Measurements from ENCODE around the gene FRMD4B. TPM values are rescaled to one million over a fixed set of nuclear protein-coding genes. Genes with fewer than 3 reads are reported as not detected.

FRMD4B gene
- total and polyA plus RNA-seq, 2 experiments from 2014 or later = not detected

- no peaks in the 10 kb centered on the region for H3K9me3 ChIP-seq (ENCODE audit: low read depth)
- no peaks in the 10 kb centered on the region for H4K20me1 ChIP-seq (ENCODE audit: insufficient read depth)
- peaks cover 90% of the 10 kb centered on the region for H3K27me3 ChIP-seq (replicated peaks; ENCODE audit: insufficient read depth)
- H3K79me2 ChIP-seq (ENCODE audit: insufficient read depth) = no peaks in the 10 kb centered on the region
- 60 to 75% methylated on average over 8 of the region's 8 CpGs for WGBS, 2 experiments (ENCODE audit: low coverage in 1 of 2, low lambda C conversion rate in 2 of 2, missing lambda C conversion rate in 2 of 2)
- H3K4me3 ChIP-seq = no peak overlapping the region
- TF ChIP-seq EZH2phosphoT487 (IDR thresholded peaks at IDR 0.05; ENCODE audit: insufficient read depth, low read depth) (no peak), EZH2 (IDR thresholded peaks at IDR 0.05; ENCODE audit: insufficient read depth, poor library complexity, severe bottlenecking) (no peak)
- no peak overlapping the region for H2AFZ ChIP-seq
- H3K4me2 ChIP-seq (ENCODE audit: unreplicated experiment) = no peak overlapping the region
- DNase-seq = no peak
- H3K36me3 ChIP-seq (ENCODE audit: low read depth) = no peaks in the 10 kb centered on the region
- in situ Hi-C loops (cut with MboI) = no loop called here
- H3K4me1 ChIP-seq (ENCODE audit: insufficient read depth) = no peaks in the 10 kb centered on the region
- no peak overlapping the region for H3K9ac ChIP-seq
- H3K27ac ChIP-seq = no peak overlapping the region
- no peaks in the 10 kb centered on the region for H3F3A ChIP-seq (ENCODE audit: insufficient read depth)
- no peaks in the 10 kb centered on the region for H3K9me2 ChIP-seq (ENCODE audit: insufficient read depth)
These were observed 137.5 kb downstream of the FRMD4B start for GRCh38 chr3:69248436-69248835.

GRCh38 chr3:69246612-69247011 lies 139.3 kb downstream of the FRMD4B start:
- no peak for TF ChIP-seq EZH2 (IDR thresholded peaks at IDR 0.05; ENCODE audit: insufficient read depth, poor library complexity, severe bottlenecking)
- no peak for TF ChIP-seq EZH2phosphoT487 (IDR thresholded peaks at IDR 0.05; ENCODE audit: insufficient read depth, low read depth)
- H3K4me2 ChIP-seq (ENCODE audit: unreplicated experiment) = no peak overlapping the region
- peaks cover 79% of the 10 kb centered on the region for H3K27me3 ChIP-seq (replicated peaks; ENCODE audit: insufficient read depth)
- no peaks in the 10 kb centered on the region for H3K9me2 ChIP-seq (ENCODE audit: insufficient read depth)
- in situ Hi-C loops (cut with MboI) = no loop called here
- H3K36me3 ChIP-seq (ENCODE audit: low read depth) = no peaks in the 10 kb centered on the region
- no peaks in the 10 kb centered on the region for H3K79me2 ChIP-seq (ENCODE audit: insufficient read depth)
- H3K4me3 ChIP-seq = no peak overlapping the region
- WGBS, 2 experiments (ENCODE audit: low coverage in 1 of 2, low lambda C conversion rate in 2 of 2, missing lambda C conversion rate in 2 of 2) = 80 to 85% methylated on average over 7 of the region's 7 CpGs
- no peak overlapping the region for H2AFZ ChIP-seq
- H3F3A ChIP-seq (ENCODE audit: insufficient read depth) = peaks cover 3% of the 10 kb centered on the region; the same call in 1 of the 2 replicates
- H3K27ac ChIP-seq = no peak overlapping the region
- DNase-seq = no peak
- no peaks in the 10 kb centered on the region for H3K9me3 ChIP-seq (ENCODE audit: low read depth)
- no peak overlapping the region for H3K9ac ChIP-seq
- no peaks in the 10 kb centered on the region for H4K20me1 ChIP-seq (ENCODE audit: insufficient read depth)
- 0 out of 2 replicates have a peak, but pooled peaks cover 9% of the 10 kb centered on the region for H3K4me1 ChIP-seq (ENCODE audit: insufficient read depth)

DNA sequence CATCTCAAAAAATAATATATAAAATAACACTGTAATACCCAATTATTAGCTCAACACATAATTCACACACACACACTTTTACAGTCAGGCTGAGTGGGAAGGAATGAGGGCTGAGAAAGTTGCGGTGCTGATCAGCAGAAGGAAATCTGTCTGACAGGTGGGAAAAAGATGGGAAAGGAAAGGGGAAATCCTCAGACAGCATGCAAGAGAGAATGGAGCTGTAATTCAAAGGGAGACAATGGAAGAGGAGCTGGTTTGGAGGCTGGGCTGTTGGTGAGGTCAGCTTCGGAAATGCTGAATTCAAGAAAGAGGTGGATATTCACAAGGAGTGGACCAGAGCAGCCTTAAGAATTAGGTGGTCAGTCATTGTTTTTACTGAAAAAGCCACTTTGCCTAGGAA lies 141.8 kb downstream of the FRMD4B start:
- H3K36me3 ChIP-seq (ENCODE audit: low read depth) = no peaks in the 10 kb centered on the region
- H3F3A ChIP-seq (ENCODE audit: insufficient read depth) = peaks cover 3% of the 10 kb centered on the region; the same call in 1 of the 2 replicates
- DNase-seq = no peak
- H4K20me1 ChIP-seq (ENCODE audit: insufficient read depth) = no peaks in the 10 kb centered on the region
- TF ChIP-seq EZH2 (IDR thresholded peaks at IDR 0.05; ENCODE audit: insufficient read depth, poor library complexity, severe bottlenecking) (no peak), EZH2phosphoT487 (IDR thresholded peaks at IDR 0.05; ENCODE audit: insufficient read depth, low read depth) (no peak)
- no peak overlapping the region for H3K4me2 ChIP-seq (ENCODE audit: unreplicated experiment)
- H3K79me2 ChIP-seq (ENCODE audit: insufficient read depth) = no peaks in the 10 kb centered on the region
- 87 to 96% methylated on average over 2 of the region's 2 CpGs for WGBS, 2 experiments (ENCODE audit: low coverage in 1 of 2, low lambda C conversion rate in 2 of 2, missing lambda C conversion rate in 2 of 2)
- no peaks in the 10 kb centered on the region for H3K9me2 ChIP-seq (ENCODE audit: insufficient read depth)
- peaks cover 78% of the 10 kb centered on the region for H3K27me3 ChIP-seq (replicated peaks; ENCODE audit: insufficient read depth)
- H3K4me1 ChIP-seq (ENCODE audit: insufficient read depth) = 0 out of 2 replicates have a peak, but pooled peaks cover 9% of the 10 kb centered on the region
- H3K4me3 ChIP-seq = no peak overlapping the region
- H3K9me3 ChIP-seq (ENCODE audit: low read depth) = no peaks in the 10 kb centered on the region
- H2AFZ ChIP-seq = no peak overlapping the region
- no peak overlapping the region for H3K27ac ChIP-seq
- no peak overlapping the region for H3K9ac ChIP-seq
- in situ Hi-C loops (cut with MboI) = no loop called here

DNA sequence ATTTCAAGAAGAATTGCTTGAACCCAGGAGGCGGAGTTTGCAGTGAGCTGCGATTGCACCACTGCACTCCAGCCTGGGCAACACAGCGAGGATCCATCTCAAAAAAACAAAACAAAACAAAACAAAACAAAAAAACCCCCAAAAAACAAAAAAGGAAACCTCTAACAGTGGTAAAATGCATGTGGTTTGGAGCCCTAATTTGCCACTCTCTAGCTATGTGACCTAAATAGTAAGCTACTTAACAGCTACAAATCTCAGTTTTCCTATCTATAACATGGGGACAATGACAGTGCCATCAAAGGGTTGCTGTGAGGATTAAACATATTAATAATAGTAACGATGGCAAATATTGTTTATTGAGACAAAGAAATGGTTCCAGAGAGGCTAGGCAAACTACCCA lies 144.1 kb downstream of the FRMD4B start:
- DNase-seq = no peak
- H3K4me1 ChIP-seq (ENCODE audit: insufficient read depth) = 0 out of 2 replicates have a peak, but pooled peaks cover 9% of the 10 kb centered on the region
- TF ChIP-seq EZH2 (IDR thresholded peaks at IDR 0.05; ENCODE audit: insufficient read depth, poor library complexity, severe bottlenecking) (no peak), EZH2phosphoT487 (IDR thresholded peaks at IDR 0.05; ENCODE audit: insufficient read depth, low read depth) (no peak)
- no peaks in the 10 kb centered on the region for H3K9me3 ChIP-seq (ENCODE audit: low read depth)
- in situ Hi-C loops (cut with MboI) = no loop called here
- 95 to 98% methylated on average over 4 of the region's 4 CpGs for WGBS, 2 experiments (ENCODE audit: low coverage in 1 of 2, low lambda C conversion rate in 2 of 2, missing lambda C conversion rate in 2 of 2)
- peaks cover 80% of the 10 kb centered on the region for H3K27me3 ChIP-seq (replicated peaks; ENCODE audit: insufficient read depth)
- H3K9me2 ChIP-seq (ENCODE audit: insufficient read depth) = no peaks in the 10 kb centered on the region
- H3K79me2 ChIP-seq (ENCODE audit: insufficient read depth) = no peaks in the 10 kb centered on the region
- no peaks in the 10 kb centered on the region for H4K20me1 ChIP-seq (ENCODE audit: insufficient read depth)
- H2AFZ ChIP-seq = no peak overlapping the region
- no peak overlapping the region for H3K4me2 ChIP-seq (ENCODE audit: unreplicated experiment)
- H3K9ac ChIP-seq = no peak overlapping the region
- H3K27ac ChIP-seq = no peak overlapping the region
- H3K4me3 ChIP-seq = no peak overlapping the region
- H3K36me3 ChIP-seq (ENCODE audit: low read depth) = no peaks in the 10 kb centered on the region
- H3F3A ChIP-seq (ENCODE audit: insufficient read depth) = peaks cover 3% of the 10 kb centered on the region; the same call in 1 of the 2 replicates
